Tibial artery (tissue), 4 donors: ENCODE measurements around the gene CFAP54.
"Not testable (repeated sequence)": the region's sequence is repeated elsewhere in the genome, so short reads cannot be mapped to it uniquely, and the experiment has no call there.

Experiments used
- DNase-seq, 2 donors: peaks; one replicate each; pipeline ENCODE4 v3.0.0-alpha.2; 2019
- H3K27ac ChIP-seq, 2 donors: fragments of 200-600 bp; sonication (generic) in 1 of 2; 1 replicate in 1 of 2; 2 replicates in 1 of 2; pipeline ENCODE4 v1.5.1; 2018 to 2019; ENCODE audit warnings: mild to moderate bottlenecking in 1 of 2
- H3K27me3 ChIP-seq, 2 donors: fragments of 200-600 bp; sonication (generic) in 1 of 2; one replicate each; pipeline versions ENCODE4 v1.5.1 to v1.6.0; 2016 to 2019
- H3K36me3 ChIP-seq, 3 donors: fragments of 200-600 bp; sonication (generic) in 2 of 3; one replicate each; pipeline ENCODE4 v1.5.1; 2016 to 2019; ENCODE audit warnings: mild to moderate bottlenecking in 2 of 3
- H3K4me1 ChIP-seq, 4 donors: fragments of 200-600 bp; sonication (generic) in 2 of 4; 1 replicate in 3 of 4; 2 replicates in 1 of 4; pipeline ENCODE4 v1.5.1; 2016 to 2019
- H3K4me3 ChIP-seq, 2 donors: fragments of 200-600 bp; sonication (generic) in 1 of 2; 1 replicate in 1 of 2; 2 replicates in 1 of 2; pipeline ENCODE4 v1.5.1; 2018 to 2019; ENCODE audit warnings: mild to moderate bottlenecking in 2 of 2
- H3K9me3 ChIP-seq, 3 donors: fragments of 200-600 bp; sonication (generic) in 1 of 3; one replicate each; pipeline ENCODE4 v1.5.1; 2016 to 2019
- CTCF ChIP-seq, 2 experiments: fragments of 200-600 bp in 1 of 2; fragments of 450-650 bp in 1 of 2; IDR thresholded peaks; one replicate each; pipeline ENCODE4 v1.5.1; 2017 to 2019; ENCODE audit warnings: antibody characterized with exemption in 2 of 2, mild to moderate bottlenecking in 1 of 2, moderate library complexity in 1 of 2
- intact Hi-C: fragments of 100-400 bp; cut with DNase I; formaldehyde crosslinking; loops from one replicate; pipeline ENCODE4 v1.15.0; 2023; ENCODE audit warnings: low total_unique reads

Gene CFAP54

GRCh38 chr12:96720363-96720705 lies 231.0 kb downstream of the CFAP54 start:
- no peak for DNase-seq
- Histone ChIP-seq H3K4me3 (peak overlapping the region; percentile 31 to 37), H3K4me1 (no peaks in the 10 kb centered on the region), H3K27me3 (no peaks in the 10 kb centered on the region), H3K27ac (no peak overlapping the region), H3K9me3 (no peaks in the 10 kb centered on the region), H3K36me3 (no peaks in the 10 kb centered on the region)
- no peak for TF ChIP-seq CTCF (IDR thresholded peaks at IDR 0.05)
- intact Hi-C loops, result no loop called here

- H3K27ac ChIP-seq, H3K4me1 ChIP-seq, DNase-seq, intact Hi-C loops, H3K9me3 ChIP-seq, H3K4me3 ChIP-seq, H3K36me3 ChIP-seq, H3K27me3 ChIP-seq: not testable (repeated sequence)
Measured at GRCh38 chr12:96729466-96729865, 240.1 kb downstream of the CFAP54 start.

GRCh38 chr12:96729886-96730285 lies 240.5 kb downstream of the CFAP54 start:
- intact Hi-C loops, result no loop called here
- DNase-seq, result no peak
- Histone ChIP-seq H3K9me3 (no peaks in the 10 kb centered on the region), H3K36me3 (no peaks in the 10 kb centered on the region), H3K27me3 (no peaks in the 10 kb centered on the region), H3K4me1 (no peaks in the 10 kb centered on the region), H3K4me3 (no peak overlapping the region), H3K27ac (no peak overlapping the region)
- no peak for TF ChIP-seq CTCF (IDR thresholded peaks at IDR 0.05)

GRCh38 chr12:96743606-96744005 lies 254.2 kb downstream of the CFAP54 start:
- Histone ChIP-seq H3K27me3 (no peaks in the 10 kb centered on the region), H3K27ac (no peak overlapping the region), H3K4me3 (no peak overlapping the region), H3K36me3 (no peaks in the 10 kb centered on the region), H3K4me1 (no peaks in the 10 kb centered on the region), H3K9me3 (no peaks in the 10 kb centered on the region)
- intact Hi-C loops, result no loop called here
- no peak for TF ChIP-seq CTCF (IDR thresholded peaks at IDR 0.05)
- no peak for DNase-seq

GRCh38 chr12:96749999-96750398 lies 260.6 kb downstream of the CFAP54 start:
- H3K27me3 ChIP-seq, result no peaks in the 10 kb centered on the region
- no peaks in the 10 kb centered on the region for H3K9me3 ChIP-seq
- DNase-seq, result no peak
- H3K36me3 ChIP-seq, result no peaks in the 10 kb centered on the region
- H3K27ac ChIP-seq, result no peak overlapping the region
- no peaks in the 10 kb centered on the region for H3K4me1 ChIP-seq
- no peak for TF ChIP-seq CTCF (IDR thresholded peaks at IDR 0.05)
- intact Hi-C loops, result no loop called here
- no peak overlapping the region for H3K4me3 ChIP-seq

GRCh38 chr12:96751626-96752025 lies 262.2 kb downstream of the CFAP54 start:
- intact Hi-C loops, result no loop called here
- H3K27me3 ChIP-seq, result no peaks in the 10 kb centered on the region
- H3K27ac ChIP-seq, result no peak overlapping the region

More at GRCh38 chr12:96751626-96752025, 262.2 kb downstream of the CFAP54 start:
- no peaks in the 10 kb centered on the region for H3K4me1 ChIP-seq
- no peak for DNase-seq
- no peaks in the 10 kb centered on the region for H3K9me3 ChIP-seq
- TF ChIP-seq CTCF (IDR thresholded peaks at IDR 0.05), result no peak
- no peaks in the 10 kb centered on the region for H3K36me3 ChIP-seq
- H3K4me3 ChIP-seq, result no peak overlapping the region
